ENCODE data around the gene KIF15. TPM values are rescaled to one million over a fixed set of nuclear protein-coding genes. Genes with fewer than 3 reads are reported as not detected.
"Not testable (repeated sequence)": the region's sequence is repeated elsewhere in the genome, so short reads cannot be mapped to it uniquely, and the experiment has no call there.

KIF15 gene
- total RNA-seq (2014; rRNA removed), result 21.5 and 25.9 TPM in 2 replicates
- polyA plus RNA-seq (2012), result 3.5 TPM

DNA sequence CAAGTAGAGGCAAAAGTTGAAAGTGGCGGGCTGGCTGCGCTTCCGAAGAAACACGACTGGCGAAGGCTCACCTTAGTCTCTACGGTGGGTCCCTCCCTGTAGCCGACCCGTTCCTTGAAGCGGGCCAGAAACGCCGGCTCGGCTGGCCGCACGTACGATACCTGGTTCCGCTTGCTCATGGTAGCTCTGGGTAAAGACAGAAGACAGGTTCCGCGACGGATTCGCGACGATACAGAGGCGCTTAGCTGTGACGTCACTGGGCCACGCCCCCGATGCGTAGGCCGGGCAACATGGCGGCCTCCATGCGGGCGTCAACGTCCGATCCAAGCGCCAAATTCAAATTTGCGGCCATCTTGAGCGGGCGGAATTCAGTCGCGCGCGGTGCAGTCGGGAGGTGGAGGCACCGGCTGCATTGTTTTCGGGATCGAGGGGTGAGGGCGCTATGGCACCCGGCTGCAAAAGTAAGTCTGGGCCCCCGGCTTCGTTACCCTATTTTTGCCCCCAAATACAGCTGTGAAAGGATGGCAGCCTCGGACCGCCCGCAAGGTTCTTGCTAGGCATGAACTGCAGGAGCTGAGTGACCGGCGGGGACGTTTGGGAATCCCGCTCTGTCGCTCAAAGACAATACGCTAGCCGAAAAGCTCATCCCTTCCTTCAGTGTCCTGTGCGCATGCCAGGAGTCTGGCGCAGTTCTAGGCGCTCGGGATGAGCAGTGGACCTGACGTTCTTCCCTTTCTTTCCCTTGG is at the start of gene KIF15, which contains the start of gene KIAA1143:
TSS of gene KIF15 (plus strand) at position 371 of the 746 bp plus-strand sequence. CDS start at position 443, 72 bp downstream.
TSS of gene KIAA1143 (minus strand) at position 196 of the 746 bp plus-strand sequence. CDS start at position 179, 17 bp downstream.
- DNase-seq (ENCODE audit: low read depth), result peak; percentile 94

DNA sequence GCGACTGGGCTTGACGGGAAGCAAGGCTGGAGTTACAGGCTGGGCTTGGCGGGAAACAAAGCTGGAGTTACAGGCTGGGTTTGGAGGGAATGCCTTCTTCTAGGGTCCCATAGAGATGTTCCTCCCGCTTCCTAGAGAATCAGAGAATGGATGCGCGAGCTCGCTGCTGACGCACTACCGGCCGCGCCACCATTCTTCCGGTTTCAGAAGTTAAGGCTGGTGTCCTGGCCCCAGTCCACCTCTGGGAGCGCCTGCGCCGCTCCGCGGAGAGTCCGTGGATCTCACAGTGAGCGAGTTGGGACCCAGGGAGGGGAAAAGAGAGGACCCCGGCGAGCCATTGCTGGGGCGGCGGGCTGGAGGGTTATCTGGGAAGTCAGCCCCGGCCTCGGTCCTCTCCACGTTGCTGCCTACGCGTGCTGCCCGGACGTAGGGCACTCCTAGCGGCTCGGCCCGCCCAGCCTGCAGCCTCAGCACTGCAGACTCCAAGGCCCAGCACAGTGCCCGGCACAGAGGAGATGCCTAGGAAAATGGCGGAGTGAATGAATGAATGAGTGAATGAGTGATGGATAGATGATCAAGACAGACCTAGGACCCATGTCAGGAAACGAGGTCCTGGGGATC is 49.0 kb upstream of the KIF15 start, which contains the start of gene ZNF502:
TSS of gene ZNF502 (plus strand) at position 206 of the 621 bp plus-strand sequence. CDS start 7,602 bp downstream, outside the sequence.
- DNase-seq (ENCODE audit: low read depth), result peak; percentile 80

DNA sequence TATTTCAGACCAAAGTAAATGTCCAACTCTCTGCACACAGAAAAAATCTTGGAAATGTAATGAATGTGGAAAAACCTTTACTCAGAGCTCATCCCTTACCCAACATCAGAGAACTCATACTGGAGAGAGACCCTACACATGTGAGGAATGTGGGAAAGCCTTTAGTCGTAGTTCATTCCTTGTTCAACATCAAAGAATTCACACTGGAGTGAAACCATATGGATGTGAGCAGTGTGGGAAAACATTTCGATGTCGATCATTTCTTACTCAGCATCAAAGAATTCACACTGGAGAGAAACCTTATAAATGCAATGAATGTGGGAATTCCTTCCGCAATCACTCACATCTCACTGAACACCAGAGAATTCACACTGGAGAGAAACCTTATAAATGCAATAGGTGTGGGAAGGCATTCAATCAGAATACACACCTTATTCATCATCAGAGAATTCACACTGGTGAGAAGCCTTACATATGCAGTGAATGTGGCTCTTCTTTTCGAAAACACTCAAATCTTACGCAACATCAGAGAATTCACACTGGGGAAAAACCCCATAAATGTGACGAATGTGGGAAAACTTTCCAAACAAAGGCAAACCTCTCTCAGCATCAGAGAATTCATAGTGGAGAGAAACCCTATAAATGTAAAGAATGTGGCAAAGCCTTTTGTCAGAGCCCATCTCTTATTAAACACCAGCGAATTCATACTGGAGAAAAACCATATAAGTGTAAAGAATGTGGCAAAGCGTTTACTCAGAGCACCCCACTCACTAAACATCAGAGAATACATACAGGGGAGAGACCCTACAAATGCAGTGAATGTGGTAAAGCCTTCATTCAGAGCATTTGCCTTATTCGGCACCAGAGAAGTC is 40.1 kb upstream of the KIF15 start:
- no peak for DNase-seq (ENCODE audit: low read depth)

GRCh38 chr3:44722103-44722401 is 39.5 kb upstream of the KIF15 start:
- DNase-seq (ENCODE audit: low read depth), result no peak

DNA sequence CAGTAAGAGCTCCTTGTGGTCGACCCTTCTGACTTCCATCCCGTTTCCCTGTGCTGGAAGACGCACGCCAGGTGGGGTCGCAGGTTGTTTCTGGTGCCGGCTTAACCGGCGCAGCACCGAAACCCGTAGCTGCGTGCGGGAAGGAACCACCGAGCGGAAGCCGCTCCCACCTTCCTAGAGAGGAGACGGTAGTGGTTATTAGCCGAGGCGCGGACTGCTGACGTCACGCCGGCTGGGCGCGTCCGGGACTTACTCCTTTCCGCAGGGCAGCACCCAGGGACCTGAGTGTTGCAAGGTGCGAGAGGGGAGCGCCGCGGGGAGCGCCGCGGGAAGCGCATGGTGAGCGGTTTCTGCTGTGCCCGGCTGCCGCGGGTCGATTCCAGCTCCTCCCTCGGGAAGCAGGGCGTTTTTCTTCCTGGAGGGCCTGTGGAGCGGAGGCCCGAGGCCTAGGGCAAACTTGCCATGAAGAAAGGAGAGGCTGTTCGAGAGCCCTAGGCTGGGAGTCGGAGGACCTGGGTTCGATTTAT is 32.1 kb upstream of the KIF15 start, which contains the start of gene ZNF501:
TSS of gene ZNF501 (plus strand) at position 252 of the 527 bp plus-strand sequence. CDS start 4,787 bp downstream, outside the sequence.
- DNase-seq (ENCODE audit: low read depth), result peak; percentile 62

- no peak for DNase-seq (ENCODE audit: low read depth)
Observed at GRCh38 chr3:44734646-44735168, 26.9 kb upstream of the KIF15 start.

GRCh38 chr3:44761101-44761423 is 532 bp upstream of the KIF15 start:
- DNase-seq (ENCODE audit: low read depth), result no peak

- DNase-seq (ENCODE audit: low read depth), result peak; percentile 22
Observed at GRCh38 chr3:44762170-44762677, 630 bp downstream of the KIF15 start.

DNA sequence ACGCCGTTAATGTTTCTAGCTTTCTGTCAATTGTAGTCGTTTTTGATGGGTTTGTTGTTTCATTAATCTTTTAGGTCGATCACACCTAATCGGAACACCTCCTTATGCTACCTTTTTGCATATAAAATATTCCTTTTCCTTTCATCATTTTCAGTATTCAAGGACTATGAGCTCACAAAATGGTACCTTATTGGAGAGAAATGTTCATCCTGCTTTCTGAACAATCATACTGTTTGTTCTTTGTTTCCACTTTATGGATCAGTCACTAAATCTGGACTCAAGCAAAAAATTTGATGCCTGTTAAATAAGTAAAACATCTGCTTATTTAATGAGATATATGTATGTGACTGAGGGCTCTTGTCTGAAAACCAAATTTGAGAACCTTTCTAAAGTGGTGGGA is 1.1 kb downstream of the KIF15 start:
- DNase-seq (ENCODE audit: low read depth), result no peak

DNA sequence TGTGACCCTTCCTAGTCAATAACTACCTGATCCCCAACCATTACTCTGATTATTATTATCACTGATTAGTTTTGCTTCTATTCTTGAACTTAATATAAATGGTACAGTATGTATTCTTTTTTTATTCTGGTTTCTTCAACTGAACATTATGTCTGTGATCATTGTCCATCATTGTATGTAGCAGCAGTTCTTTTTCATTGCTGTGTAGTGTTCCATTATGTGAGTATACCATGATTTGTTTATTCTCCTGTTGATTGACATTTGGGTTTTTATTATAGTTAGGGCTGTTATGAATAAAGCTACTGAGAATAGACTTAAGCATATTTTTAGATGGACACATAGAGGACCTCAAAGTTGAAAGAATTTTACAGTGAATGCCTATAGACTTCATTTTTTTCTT is 2.7 kb downstream of the KIF15 start:
- DNase-seq (ENCODE audit: low read depth), result no peak

- DNase-seq (ENCODE audit: low read depth), result no peak
Observed at GRCh38 chr3:44771424-44772098, 10.0 kb downstream of the KIF15 start.

DNA sequence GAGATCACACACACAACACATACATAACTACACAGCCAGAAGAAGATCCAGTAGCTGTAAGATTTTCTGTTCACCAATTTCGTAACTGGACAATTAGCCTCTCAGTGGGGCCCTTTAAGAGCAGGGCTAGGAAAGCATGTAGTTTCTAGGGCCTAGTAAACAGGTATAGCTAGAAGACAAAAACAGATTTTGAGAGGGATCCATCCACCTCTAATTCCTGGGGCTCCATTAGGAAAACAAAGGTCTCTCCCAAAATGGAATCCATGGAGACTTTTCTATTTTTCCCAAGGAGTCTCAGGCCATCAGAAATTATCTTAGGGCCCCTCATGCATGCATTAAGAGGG is 10.5 kb downstream of the KIF15 start:
- DNase-seq (ENCODE audit: low read depth), result no peak

DNA sequence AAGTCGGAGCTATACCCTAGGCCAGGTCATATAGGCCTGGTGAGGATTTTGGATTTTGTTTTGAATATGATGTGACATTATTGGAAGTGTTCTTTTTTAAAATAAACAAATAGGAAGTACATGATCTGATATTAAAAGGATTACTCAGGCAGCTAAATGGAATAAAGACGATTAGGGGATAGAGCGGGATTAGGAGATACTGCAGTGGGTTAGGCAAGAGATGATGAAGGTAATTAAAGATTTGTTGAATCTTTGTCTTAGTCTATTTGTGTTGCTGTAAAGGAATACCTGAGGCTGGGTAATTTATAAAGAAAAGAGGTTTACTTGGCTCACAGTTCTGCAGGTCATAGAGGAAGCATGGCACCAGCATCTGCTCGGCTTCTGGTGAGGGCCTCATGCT is 21.3 kb downstream of the KIF15 start:
- DNase-seq (ENCODE audit: low read depth), result no peak

GRCh38 chr3:44795197-44795596 is 33.6 kb downstream of the KIF15 start:
- DNase-seq (ENCODE audit: low read depth), result peak; percentile 7

DNA sequence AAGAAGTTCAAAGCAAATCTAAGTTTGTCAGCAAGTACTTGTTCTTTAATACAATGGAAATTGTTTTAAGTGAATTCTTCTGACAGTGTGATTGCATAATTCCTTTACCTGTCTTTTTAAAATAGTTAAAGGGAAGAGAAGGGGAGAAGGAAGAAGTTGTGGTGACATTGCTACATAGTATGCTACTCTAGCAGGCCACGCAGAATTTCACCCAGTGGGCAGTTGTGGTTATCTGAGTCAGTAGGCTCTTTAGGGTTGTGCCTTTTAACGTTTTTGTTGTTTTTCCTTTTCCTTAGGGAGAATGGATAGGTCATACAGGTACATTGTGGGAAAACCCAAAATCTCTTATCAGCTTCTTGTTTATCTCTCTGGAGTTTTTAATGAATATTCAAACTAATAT is 40.4 kb downstream of the KIF15 start:
- DNase-seq (ENCODE audit: low read depth), result no peak

GRCh38 chr3:44803298-44803697 is 41.7 kb downstream of the KIF15 start:
- no peak for DNase-seq (ENCODE audit: low read depth)

DNA sequence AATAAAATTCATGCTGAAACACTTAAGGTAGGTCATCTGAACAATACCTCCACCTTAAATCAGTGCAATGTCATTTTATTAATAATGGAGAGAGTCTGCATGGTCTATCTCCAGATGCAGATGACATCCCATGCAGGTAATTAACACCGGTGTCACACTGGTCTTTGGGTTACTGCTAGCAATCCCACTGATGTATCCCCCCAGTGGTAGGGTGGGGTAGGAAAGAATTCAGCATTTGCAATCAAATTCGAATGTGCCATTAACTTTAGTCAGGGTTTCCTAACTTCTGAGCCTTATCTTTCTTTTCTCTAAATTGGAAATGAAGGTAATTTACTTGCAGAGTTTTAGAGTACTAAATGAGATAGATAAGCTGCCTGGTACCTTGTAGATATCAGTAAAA is 44.4 kb downstream of the KIF15 start:
- no peak for DNase-seq (ENCODE audit: low read depth)

DNA sequence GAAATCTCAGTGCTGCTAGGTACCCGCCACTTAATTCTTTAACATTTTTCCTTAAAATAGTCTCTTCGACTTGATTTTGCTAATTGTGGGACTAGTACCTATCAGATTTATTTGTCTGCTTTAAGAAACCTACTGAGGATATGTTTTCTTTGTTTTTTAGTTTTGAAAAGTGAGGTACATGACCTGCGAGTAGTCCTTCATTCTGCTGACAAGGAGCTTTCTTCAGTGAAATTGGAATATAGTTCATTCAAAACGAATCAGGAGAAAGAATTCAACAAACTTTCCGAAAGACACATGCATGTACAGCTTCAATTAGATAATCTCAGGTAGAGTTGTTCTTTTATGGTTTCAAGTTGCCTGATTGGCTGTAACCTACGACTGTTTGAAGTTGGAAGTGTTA is 53.2 kb downstream of the KIF15 start:
- no peak for DNase-seq (ENCODE audit: low read depth)

- not testable (repeated sequence) for DNase-seq (ENCODE audit: low read depth)
Observed at GRCh38 chr3:44816334-44816733, 54.7 kb downstream of the KIF15 start.

DNA sequence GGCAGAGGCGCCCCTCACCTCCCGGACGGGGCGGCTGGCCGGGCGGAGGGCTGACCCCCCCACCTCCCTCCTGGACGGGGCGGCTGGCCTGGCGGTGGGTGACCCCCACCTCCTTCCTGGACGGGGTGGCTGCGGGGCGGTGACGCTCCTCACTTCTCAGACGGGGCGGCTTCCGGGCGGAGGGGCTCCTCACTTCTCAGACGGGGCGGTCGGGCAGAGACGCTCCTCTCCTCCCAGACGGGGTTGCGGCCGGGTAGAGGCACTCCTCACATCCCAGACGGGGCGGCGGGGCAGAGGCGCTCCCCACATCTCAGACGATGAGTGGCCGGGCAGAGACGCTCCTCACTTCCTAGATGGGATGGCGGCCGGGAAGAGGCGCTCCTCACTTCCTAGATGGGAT is 59.6 kb downstream of the KIF15 start:
- DNase-seq (ENCODE audit: low read depth), result not testable (repeated sequence)

Measured in LHCN-M2 (cell line).